Measurements from ENCODE around the gene RLN3.
"Not testable (repeated sequence)": the region's sequence is repeated elsewhere in the genome, so short reads cannot be mapped to it uniquely, and the experiment has no call there.

Gene RLN3

DNA sequence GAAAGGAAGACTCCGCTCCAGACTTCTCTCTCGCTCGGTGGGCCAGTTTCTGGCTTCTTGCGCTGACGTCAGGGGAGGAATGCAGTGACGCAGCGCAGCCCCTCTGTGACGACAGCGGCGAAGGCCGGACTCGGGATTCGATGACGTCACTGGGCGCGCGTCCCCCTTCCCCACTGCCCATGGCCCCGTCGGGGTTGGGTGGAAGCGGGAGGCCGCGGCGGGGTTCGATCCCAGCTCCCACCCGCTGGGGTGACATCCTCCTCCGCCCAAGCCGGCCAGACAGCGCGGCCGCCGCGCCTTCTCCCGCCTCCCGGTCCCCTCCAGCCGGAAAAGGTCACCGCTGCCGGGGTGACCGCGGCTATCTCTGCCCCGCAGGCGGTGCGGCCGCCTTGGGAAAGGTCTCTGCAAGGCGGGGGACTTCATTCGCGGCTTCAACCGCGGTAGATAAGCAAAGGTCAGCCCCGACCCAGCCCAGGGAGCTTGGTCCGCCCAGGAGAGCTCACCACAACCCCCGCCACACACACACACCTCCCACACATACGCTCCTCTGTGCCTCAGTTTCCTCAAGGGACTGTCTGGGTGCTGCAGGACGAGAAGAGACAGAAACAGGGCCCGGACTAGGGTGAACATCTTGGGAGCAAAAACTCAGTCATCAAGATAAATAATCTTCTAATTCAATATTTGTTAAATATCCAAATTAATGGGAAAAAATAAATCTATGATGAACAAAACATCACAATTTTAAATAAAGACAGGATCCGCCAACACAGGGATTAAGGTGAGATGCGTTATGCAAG is 21.0 kb upstream of the RLN3 start:
- peak; percentile 70 for DNase-seq (ENCODE audit: extremely low spot score)
- TF ChIP-seq TARDBP (IDR thresholded peaks at IDR 0.05) (peak; percentile 98), HDGF (IDR thresholded peaks at IDR 0.05; ENCODE audit: borderline replicate concordance) (no peak), ELF4 (IDR thresholded peaks at IDR 0.05) (peak; percentile 20; the same call in 1 of the 2 replicates), ZNF384 (IDR thresholded peaks at IDR 0.05) (no peak), SP1 (IDR thresholded peaks at IDR 0.05) (no peak), L3MBTL2 (conservative IDR thresholded peaks at IDR 0.05) (peak; percentile 42; the same call in 1 of the 2 replicates), LEF1 (IDR thresholded peaks at IDR 0.05; ENCODE audit: borderline replicate concordance) (peak; percentile 86), FOXK2 (IDR thresholded peaks at IDR 0.05) (no peak), SUZ12 (IDR thresholded peaks at IDR 0.05) (no peak), FOXM1 (IDR thresholded peaks at IDR 0.05; ENCODE audit: borderline replicate concordance) (peak; percentile 55; the same call in 1 of the 2 replicates), ARNT (IDR thresholded peaks at IDR 0.05) (peak; percentile 56; the same call in 1 of the 2 replicates), BHLHE40 (IDR thresholded peaks at IDR 0.05; ENCODE audit: borderline replicate concordance) (no peak), FOXA1 (IDR thresholded peaks at IDR 0.05) (no peak), NFRKB (IDR thresholded peaks at IDR 0.05) (no peak), CTBP1 (IDR thresholded peaks at IDR 0.05; ENCODE audit: borderline replicate concordance) (peak; percentile 63; the same call in 1 of the 2 replicates)
- TF ChIP-seq, protein P1, sequence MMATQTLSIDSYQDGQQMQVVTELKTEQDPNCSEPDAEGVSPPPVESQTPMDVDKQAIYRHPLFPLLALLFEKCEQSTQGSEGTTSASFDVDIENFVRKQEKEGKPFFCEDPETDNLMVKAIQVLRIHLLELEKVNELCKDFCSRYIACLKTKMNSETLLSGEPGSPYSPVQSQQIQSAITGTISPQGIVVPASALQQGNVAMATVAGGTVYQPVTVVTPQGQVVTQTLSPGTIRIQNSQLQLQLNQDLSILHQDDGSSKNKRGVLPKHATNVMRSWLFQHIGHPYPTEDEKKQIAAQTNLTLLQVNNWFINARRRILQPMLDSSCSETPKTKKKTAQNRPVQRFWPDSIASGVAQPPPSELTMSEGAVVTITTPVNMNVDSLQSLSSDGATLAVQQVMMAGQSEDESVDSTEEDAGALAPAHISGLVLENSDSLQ (IDR thresholded peaks at IDR 0.05) = no peak
- ChIA-PET CTCF (interaction anchor here (0.6 to 1.3 kb wide), 2 partner anchors 16 to 36 kb away, joined by 3 to 5 read pairs; no protein-coding TSS in a partner anchor), POLR2A (interaction anchor here (0.7 to 2.5 kb wide), 16 partner anchors 8 to 275 kb away, joined by 3 to 16 read pairs (median 4); partner anchors contain the start of genes DCAF15, IL27RA, MISP3 and RLN3)

DNA sequence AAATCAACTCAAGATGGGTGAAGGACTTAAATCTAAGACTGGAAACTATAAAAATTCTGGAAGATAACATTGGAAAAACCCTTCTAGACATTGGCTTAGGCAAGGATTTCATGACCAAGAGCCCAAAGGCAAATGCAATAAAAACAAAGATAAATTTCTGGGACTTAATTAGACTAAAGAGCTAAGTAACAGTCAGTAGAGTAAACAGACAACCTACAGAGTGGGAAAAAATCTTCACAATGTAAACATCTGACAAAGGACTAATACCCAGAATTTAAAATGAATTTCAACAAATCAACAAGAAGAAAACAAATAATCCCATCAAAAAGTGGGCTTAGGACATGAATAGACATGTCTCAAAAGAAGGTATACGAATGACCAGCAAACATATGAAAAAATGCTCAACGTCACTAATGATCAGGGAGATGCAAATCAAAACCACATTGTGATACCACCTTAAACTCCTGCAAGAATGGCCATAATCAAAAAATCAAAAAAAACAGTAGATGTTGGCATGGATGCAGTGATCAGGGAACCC is 15.5 kb upstream of the RLN3 start:
- DNase-seq (ENCODE audit: extremely low spot score) = no peak
- TF ChIP-seq TARDBP (IDR thresholded peaks at IDR 0.05) = no peak
- TF ChIP-seq CTBP1 (IDR thresholded peaks at IDR 0.05; ENCODE audit: borderline replicate concordance) = no peak
- no peak for TF ChIP-seq ELF4 (IDR thresholded peaks at IDR 0.05)
- no peak for TF ChIP-seq FOXA1 (IDR thresholded peaks at IDR 0.05)
- TF ChIP-seq SUZ12 (IDR thresholded peaks at IDR 0.05) = no peak
- no peak for TF ChIP-seq SP1 (IDR thresholded peaks at IDR 0.05)
- TF ChIP-seq, protein P1 (IDR thresholded peaks at IDR 0.05) = no peak
- TF ChIP-seq L3MBTL2 (conservative IDR thresholded peaks at IDR 0.05) = no peak
- no peak for TF ChIP-seq ZNF384 (IDR thresholded peaks at IDR 0.05)
- CTCF ChIA-PET = no interaction called here
- POLR2A ChIA-PET = no interaction called here

DNA sequence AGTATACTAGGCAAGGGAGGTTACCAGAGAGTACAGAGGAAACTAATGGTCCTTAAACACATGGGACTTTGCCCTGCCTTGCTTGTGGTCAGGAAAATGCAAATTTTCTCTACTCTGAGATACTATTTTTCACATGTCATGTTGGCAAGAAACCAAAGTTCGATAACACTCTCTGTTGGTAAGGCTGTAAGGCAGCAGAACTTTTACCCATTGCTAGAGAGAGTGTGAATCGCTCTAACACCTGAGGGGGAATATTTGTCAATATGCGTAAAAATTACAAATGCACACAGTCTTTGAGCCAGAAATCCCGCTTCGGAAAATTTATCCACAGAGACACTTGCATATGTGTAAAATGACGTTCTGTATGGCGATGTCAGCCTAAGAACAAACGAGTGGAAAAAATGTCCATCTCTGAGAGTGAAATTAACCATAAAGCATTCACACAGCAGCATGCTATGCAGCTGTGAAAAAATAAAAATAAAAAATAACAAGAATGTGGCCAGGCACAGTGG is 12.4 kb upstream of the RLN3 start:
- ChIA-PET CTCF (no interaction called here), POLR2A (interaction anchor here (1.0 kb wide), 1 partner anchor 9 kb away, joined by 5 read pairs; the partner anchor contains the start of gene RFX1)
- no peak for TF ChIP-seq TARDBP (IDR thresholded peaks at IDR 0.05)
- no peak for TF ChIP-seq FOXA1 (IDR thresholded peaks at IDR 0.05)
- no peak for TF ChIP-seq ARNT (IDR thresholded peaks at IDR 0.05)
- TF ChIP-seq ELF4 (IDR thresholded peaks at IDR 0.05) = no peak
- no peak for TF ChIP-seq FOXK2 (IDR thresholded peaks at IDR 0.05)
- TF ChIP-seq ZNF384 (IDR thresholded peaks at IDR 0.05) = no peak
- TF ChIP-seq L3MBTL2 (conservative IDR thresholded peaks at IDR 0.05) = no peak
- TF ChIP-seq LEF1 (IDR thresholded peaks at IDR 0.05; ENCODE audit: borderline replicate concordance) = no peak
- TF ChIP-seq NFRKB (IDR thresholded peaks at IDR 0.05) = no peak
- TF ChIP-seq SP1 (IDR thresholded peaks at IDR 0.05) = no peak
- TF ChIP-seq CTBP1 (IDR thresholded peaks at IDR 0.05; ENCODE audit: borderline replicate concordance) = no peak
- TF ChIP-seq BHLHE40 (IDR thresholded peaks at IDR 0.05; ENCODE audit: borderline replicate concordance) = no peak
- TF ChIP-seq, protein P1 (IDR thresholded peaks at IDR 0.05) = no peak
- TF ChIP-seq SUZ12 (IDR thresholded peaks at IDR 0.05) = no peak
- TF ChIP-seq FOXM1 (IDR thresholded peaks at IDR 0.05; ENCODE audit: borderline replicate concordance) = no peak
- TF ChIP-seq HDGF (IDR thresholded peaks at IDR 0.05; ENCODE audit: borderline replicate concordance) = no peak
- DNase-seq (ENCODE audit: extremely low spot score) = no peak

DNA sequence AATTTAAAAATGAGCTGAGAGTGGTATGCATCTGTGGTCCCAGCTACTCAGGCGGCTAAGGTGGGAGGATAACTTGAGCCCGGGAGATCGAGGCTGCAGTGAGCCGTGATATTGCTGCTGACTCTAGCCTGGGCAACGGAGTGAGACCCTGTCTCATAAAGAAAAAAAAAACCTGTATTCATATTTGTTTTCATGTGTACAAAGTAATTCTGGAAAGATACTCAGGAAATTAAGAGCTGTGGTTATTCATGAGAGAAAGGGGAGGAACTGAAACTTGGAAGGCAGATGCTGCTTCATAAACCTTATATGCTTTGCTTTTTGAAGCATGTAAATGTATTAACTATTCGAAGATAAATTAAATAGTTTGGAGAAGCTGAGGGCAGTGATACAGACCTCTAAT is 8.8 kb upstream of the RLN3 start:
- no peak for DNase-seq (ENCODE audit: extremely low spot score)
- CTCF ChIA-PET = interaction anchor here (1.2 kb wide), 1 partner anchor 13 kb away, joined by 3 read pairs; the partner anchor contains the start of gene IL27RA
- POLR2A ChIA-PET = interaction anchor here (2.2 to 2.4 kb wide), 2 partner anchors 12 kb away, joined by 7 read pairs; partner anchors contain the start of genes IL27RA and RFX1
- TF ChIP-seq SP1 (IDR thresholded peaks at IDR 0.05) (no peak), FOXA1 (IDR thresholded peaks at IDR 0.05) (no peak), FOXK2 (IDR thresholded peaks at IDR 0.05) (no peak), ZNF384 (IDR thresholded peaks at IDR 0.05) (no peak), ARNT (IDR thresholded peaks at IDR 0.05) (no peak), CTBP1 (IDR thresholded peaks at IDR 0.05; ENCODE audit: borderline replicate concordance) (no peak), LEF1 (IDR thresholded peaks at IDR 0.05; ENCODE audit: borderline replicate concordance) (no peak), SUZ12 (IDR thresholded peaks at IDR 0.05) (no peak), HDGF (IDR thresholded peaks at IDR 0.05; ENCODE audit: borderline replicate concordance) (no peak), ELF4 (IDR thresholded peaks at IDR 0.05) (no peak), FOXM1 (IDR thresholded peaks at IDR 0.05; ENCODE audit: borderline replicate concordance) (no peak), BHLHE40 (IDR thresholded peaks at IDR 0.05; ENCODE audit: borderline replicate concordance) (no peak), TARDBP (IDR thresholded peaks at IDR 0.05) (no peak), L3MBTL2 (conservative IDR thresholded peaks at IDR 0.05) (no peak), NFRKB (IDR thresholded peaks at IDR 0.05) (no peak)
- TF ChIP-seq, protein P1 (IDR thresholded peaks at IDR 0.05) = no peak

DNA sequence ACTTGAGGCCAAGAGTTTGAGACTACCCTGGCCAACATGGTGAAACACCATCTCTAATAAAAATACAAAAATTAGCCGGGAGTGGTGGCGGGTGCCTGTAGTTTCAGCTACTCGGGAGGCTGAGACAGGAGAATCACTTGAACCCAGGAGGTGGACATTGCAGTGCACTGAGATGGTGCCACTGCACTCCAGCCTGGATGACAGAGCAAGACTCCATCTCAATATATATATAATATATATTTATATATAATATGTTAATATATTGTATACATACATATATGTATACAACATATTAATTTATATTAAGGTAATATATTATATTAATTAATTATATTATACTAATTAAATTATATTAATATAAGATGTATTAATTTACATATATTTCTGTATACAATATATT is 8.2 kb upstream of the RLN3 start:
- CTCF ChIA-PET = interaction anchor here (1.2 kb wide), 1 partner anchor 12 kb away, joined by 3 read pairs; the partner anchor contains the start of gene IL27RA
- POLR2A ChIA-PET = interaction anchor here (2.2 to 2.4 kb wide), 2 partner anchors 12 to 13 kb away, joined by 7 read pairs; partner anchors contain the start of genes IL27RA and RFX1
- not testable (repeated sequence) for DNase-seq (ENCODE audit: extremely low spot score)

Data from HEK293T (cell line).